H1 (cell line): ENCODE measurements around the gene DBNDD1. TPM values are rescaled to one million over a fixed set of nuclear protein-coding genes. Genes with fewer than 3 reads are reported as not detected.
A peak's percentile ranks its signal among the peaks of the same experiment; 100 is the strongest.

Source experiments
- CTCF ChIA-PET: fragments of 300-600 bp; sonication (Branson Sonifier 250); formaldehyde crosslinking; loops from one replicate; lab custom pipeline; 2021; ENCODE audit not compliant: partially characterized antibody; lab: Charles Lee
- POLR2A ChIA-PET: fragments of 300-600 bp; sonication (Branson Sonifier 250); formaldehyde crosslinking; loops from one replicate; lab custom pipeline; 2021; ENCODE audit warnings: inconsistent platforms; ENCODE audit not compliant: partially characterized antibody; lab: Charles Lee
- DNase-seq, 2 experiments: peaks; one replicate each; pipeline versions ENCODE4 v3.0.0 to v3.0.0-alpha.2; 2010 to 2022; ENCODE audit warnings: low spot score in 2 of 2, low read depth in 1 of 2, mixed read lengths in 1 of 2
- FAIRE-seq: peaks from 2 replicates; lab custom pipeline; 2011; peaks lifted over from hg19 to GRCh38; lab: Jason Lieb, UNC
- H2AFZ ChIP-seq: 2 replicates; pipeline ENCODE4 v1.8.1; 2012; ENCODE audit warnings: low read length, inconsistent platforms
- H2AK5ac ChIP-seq: 2 replicates; pipeline ENCODE4 v1.6.1; 2013; ENCODE audit warnings: low read depth, low read length
- H2BK120ac ChIP-seq: replicated peaks from 2 replicates; pipeline ENCODE3; 2013; ENCODE audit warnings: low read depth, low read length, inconsistent platforms
- H2BK12ac ChIP-seq: 2 replicates; pipeline ENCODE4 v1.6.1; 2013; ENCODE audit warnings: low read depth, low read length
- H2BK15ac ChIP-seq: 2 replicates; pipeline ENCODE4 v1.6.1; 2013; ENCODE audit warnings: low read length
- H2BK20ac ChIP-seq: 2 replicates; pipeline ENCODE4 v1.6.1; 2013; ENCODE audit warnings: low read length
- H2BK5ac ChIP-seq: 2 replicates; pipeline ENCODE4 v1.6.1; 2013; ENCODE audit warnings: low read depth, low read length
- H3K14ac ChIP-seq: 2 replicates; pipeline ENCODE4 v1.6.1; 2013; ENCODE audit warnings: inconsistent platforms; ENCODE audit not compliant: insufficient read length
- H3K18ac ChIP-seq: 2 replicates; pipeline ENCODE4 v1.6.1; 2013; ENCODE audit warnings: low read length; ENCODE audit errors: extremely low read depth
- H3K23ac ChIP-seq: 2 replicates; pipeline ENCODE4 v1.6.1; 2013; ENCODE audit warnings: inconsistent platforms; ENCODE audit not compliant: insufficient read length
- H3K23me2 ChIP-seq: 2 replicates; pipeline ENCODE4 v1.6.1; 2013; ENCODE audit warnings: low read depth, low read length
- H3K27ac ChIP-seq: 2 replicates; pipeline ENCODE4 v1.6.1; 2011; ENCODE audit warnings: low read depth, low read length, inconsistent platforms
- H3K27me3 ChIP-seq, 4 experiments: replicated peaks in 1 of 4; 1 replicate in 1 of 4; 2 replicates in 3 of 4; pipeline versions ENCODE4 v1.6.1 to v1.8.1; 2011 to 2013; ENCODE audit warnings: low read length in 3 of 4, mild to moderate bottlenecking in 3 of 4, inconsistent platforms in 2 of 4, mixed read lengths in 2 of 4, moderate library complexity in 1 of 4; ENCODE audit not compliant: control insufficient read depth in 3 of 4, insufficient read depth in 3 of 4; ENCODE audit errors: extremely low read depth in 1 of 4
- H3K36me3 ChIP-seq, 4 experiments: 2 replicates each; pipeline versions ENCODE4 v1.6.1 to v1.8.1; 2011 to 2013; ENCODE audit warnings: mild to moderate bottlenecking in 4 of 4, low read length in 3 of 4, moderate library complexity in 2 of 4, control low read depth in 1 of 4, inconsistent platforms in 1 of 4; ENCODE audit not compliant: insufficient read depth in 4 of 4, control insufficient read depth in 2 of 4
- H3K4ac ChIP-seq: replicated peaks from 2 replicates; pipeline ENCODE3; 2013; ENCODE audit warnings: low read length, low read depth, mixed read lengths, inconsistent platforms; ENCODE audit not compliant: insufficient read length
- H3K4me1 ChIP-seq, 4 experiments: replicated peaks in 1 of 4; 1 replicate in 1 of 4; 2 replicates in 3 of 4; pipeline versions ENCODE4 v1.6.1 to v1.8.1; 2011 to 2013; ENCODE audit warnings: low read length in 3 of 4, inconsistent platforms in 2 of 4, mixed read lengths in 1 of 4; ENCODE audit not compliant: insufficient read depth in 4 of 4, control insufficient read depth in 3 of 4
- H3K4me2 ChIP-seq, 2 experiments: 2 replicates each; pipeline versions ENCODE4 v1.6.1 to v1.8.1; 2011 to 2013; ENCODE audit warnings: low read depth in 2 of 2, low read length in 2 of 2, control low read depth in 1 of 2, inconsistent platforms in 1 of 2, mild to moderate bottlenecking in 1 of 2; ENCODE audit not compliant: insufficient read depth in 1 of 2
- H3K4me3 ChIP-seq, 4 experiments: fragments of 200-600, 300-600 bp in 1 of 4; sonication (generic), shearing (Covaris generic), sonication (Bioruptor Twin) in 1 of 4; 2 replicates each; pipeline versions ENCODE4 v1.5.1 to v1.8.1; 2011 to 2016; ENCODE audit warnings: low read length in 4 of 4, low read depth in 3 of 4, control low read depth in 2 of 4, inconsistent platforms in 2 of 4, mild to moderate bottlenecking in 2 of 4, mixed read lengths in 1 of 4, moderate library complexity in 1 of 4; ENCODE audit not compliant: insufficient read depth in 2 of 4; ENCODE audit errors: extremely low read depth in 1 of 4
- H3K56ac ChIP-seq: replicated peaks from 2 replicates; pipeline ENCODE3; 2013; ENCODE audit warnings: low read depth, mild to moderate bottlenecking, mixed read lengths, low read length, inconsistent platforms; ENCODE audit not compliant: insufficient read length
- H3K79me1 ChIP-seq: 2 replicates; pipeline ENCODE4 v1.6.1; 2013; ENCODE audit warnings: low read depth, low read length, control low read depth
- H3K79me2 ChIP-seq, 2 experiments: 2 replicates each; pipeline versions ENCODE4 v1.6.1 to v1.8.1; 2012 to 2013; ENCODE audit warnings: low read length in 2 of 2, mild to moderate bottlenecking in 2 of 2, inconsistent platforms in 1 of 2; ENCODE audit not compliant: insufficient read depth in 2 of 2, control insufficient read depth in 1 of 2
- H3K9ac ChIP-seq, 4 experiments: replicated peaks in 1 of 4; 1 replicate in 1 of 4; 2 replicates in 3 of 4; pipeline versions ENCODE4 v1.6.1 to v1.8.1; 2011 to 2013; ENCODE audit warnings: low read depth in 3 of 4, low read length in 3 of 4, control low read depth in 2 of 4, mild to moderate bottlenecking in 2 of 4, moderate library complexity in 2 of 4, inconsistent platforms in 1 of 4; ENCODE audit errors: extremely low read depth in 1 of 4
- H3K9me3 ChIP-seq, 2 experiments: 2 replicates each; pipeline versions ENCODE4 v1.6.1 to v1.8.1; 2012 to 2013; ENCODE audit warnings: mild to moderate bottlenecking in 2 of 2, moderate library complexity in 2 of 2, control low read depth in 1 of 2, inconsistent platforms in 1 of 2, low read depth in 1 of 2, low read length in 1 of 2, mixed read lengths in 1 of 2; ENCODE audit not compliant: insufficient read depth in 2 of 2
- H4K20me1 ChIP-seq, 2 experiments: replicated peaks in 1 of 2; 2 replicates each; pipeline versions ENCODE3 to v1.8.1; 2011 to 2013; ENCODE audit warnings: inconsistent platforms in 2 of 2, low read length in 2 of 2, mild to moderate bottlenecking in 1 of 2; ENCODE audit not compliant: insufficient read depth in 2 of 2, control insufficient read depth in 1 of 2
- H4K5ac ChIP-seq: 2 replicates; pipeline ENCODE4 v1.6.1; 2013; ENCODE audit warnings: low read length, low read depth, mixed read lengths, inconsistent platforms; ENCODE audit not compliant: insufficient read length
- H4K8ac ChIP-seq: 2 replicates; pipeline ENCODE4 v1.8.0; 2013; ENCODE audit warnings: mild to moderate bottlenecking, moderate library complexity, low read length, inconsistent platforms; ENCODE audit not compliant: insufficient read depth; ENCODE audit errors: extremely low read depth
- H4K91ac ChIP-seq: replicated peaks from 2 replicates; pipeline ENCODE3; 2013; ENCODE audit warnings: low read length, mixed read lengths, inconsistent platforms; ENCODE audit not compliant: insufficient read length
- CREB1 ChIP-seq: IDR thresholded peaks from 2 replicates; pipeline ENCODE4 v1.6.1; 2012; ENCODE audit warnings: inconsistent platforms
- EP300 ChIP-seq, 2 experiments: IDR thresholded peaks; 1 replicate in 1 of 2; 2 replicates in 1 of 2; pipeline ENCODE4 v1.6.1; 2011 to 2012; ENCODE audit warnings: low read depth in 2 of 2, low read length in 2 of 2, mild to moderate bottlenecking in 2 of 2, borderline replicate concordance in 1 of 2, inconsistent platforms in 1 of 2, moderate library complexity in 1 of 2
- FOSL1 ChIP-seq: IDR thresholded peaks from 2 replicates; pipeline ENCODE4 v1.6.1; 2011; ENCODE audit warnings: mild to moderate bottlenecking, low read depth, low read length, moderate library complexity; ENCODE audit not compliant: insufficient read depth
- GABPA ChIP-seq: IDR thresholded peaks from 2 replicates; pipeline ENCODE4 v1.6.1; 2011; ENCODE audit warnings: mild to moderate bottlenecking, low read length, moderate library complexity, borderline replicate concordance; ENCODE audit not compliant: insufficient read depth
- MAFK ChIP-seq: IDR thresholded peaks from 2 replicates; pipeline ENCODE4 v1.6.1; 2012; ENCODE audit warnings: low read depth, mild to moderate bottlenecking, improper control_type of control experiment, low read length
- NRF1 ChIP-seq: IDR thresholded peaks from 2 replicates; pipeline ENCODE4 v1.6.1; 2011; ENCODE audit warnings: mild to moderate bottlenecking, low read depth, low read length, improper control_type of control experiment
- POLR2A ChIP-seq, 2 experiments: IDR thresholded peaks; 1 replicate in 1 of 2; 2 replicates in 1 of 2; pipeline ENCODE4 v1.6.1; 2011; ENCODE audit warnings: low read depth in 2 of 2, low read length in 2 of 2, mild to moderate bottlenecking in 2 of 2; ENCODE audit errors: control extremely low read depth in 1 of 2
- POLR2AphosphoS5 ChIP-seq: IDR thresholded peaks from 2 replicates; pipeline ENCODE4 v1.6.1; 2011; ENCODE audit warnings: low read depth, low read length
- SIRT6 ChIP-seq: IDR thresholded peaks from one replicate; pipeline ENCODE4 v1.7.1; 2012; ENCODE audit warnings: low read length, inconsistent platforms
- SIX5 ChIP-seq: IDR thresholded peaks from 2 replicates; pipeline ENCODE4 v1.6.1; 2011; ENCODE audit warnings: mild to moderate bottlenecking, low read depth, low read length
- SP1 ChIP-seq: IDR thresholded peaks from 2 replicates; pipeline ENCODE4 v1.6.1; 2011; ENCODE audit warnings: low read depth, low read length
- SP2 ChIP-seq: IDR thresholded peaks from 2 replicates; pipeline ENCODE4 v1.6.1; 2012; ENCODE audit warnings: mild to moderate bottlenecking, low read length, inconsistent platforms
- TAF7 ChIP-seq: optimal IDR thresholded peaks from 2 replicates; pipeline ENCODE3; 2011; ENCODE audit warnings: low read depth, mild to moderate bottlenecking, inconsistent platforms, low read length, moderate library complexity, borderline replicate concordance
- ZNF274 ChIP-seq: IDR thresholded peaks from 2 replicates; pipeline ENCODE4 v1.7.0; 2012; ENCODE audit warnings: low read length, borderline replicate concordance; ENCODE audit errors: extremely low read depth
- WGBS, 2 experiments: shearing (Covaris generic) in 1 of 2; methylation state at CpG; one replicate each; pipeline versions ENCODE4 v1.1.6 to v1.1.7; 2013 to 2015; ENCODE audit warnings: low lambda C conversion rate in 2 of 2, mixed read lengths in 2 of 2, inconsistent platforms in 1 of 2, low coverage in 1 of 2, missing lambda C conversion rate in 1 of 2; ENCODE audit not compliant: insufficient replicate concordance in 2 of 2, insufficient coverage in 1 of 2, insufficient read length in 1 of 2; ENCODE audit errors: extremely low coverage in 1 of 2, missing lambda C conversion rate in 1 of 2; 5-methylcytosine and 5-hydroxymethylcytosine counted together
- polyA plus RNA-seq, 7 experiments: library from polyadenylated mRNA; depleted of rRNA in 3 of 7; stranded (reverse) in 5 of 7; unstranded in 2 of 7; fragments of >200 nt in 5 of 7; fragments of 200-250 nt in 2 of 7; gene quantifications; 1 replicate in 5 of 7; 2 replicates in 1 of 7; 4 replicates in 1 of 7; pipeline versions ENCODE4 v1.2.1 to v1.2.3, GENCODE V29; 2011 to 2013; ENCODE audit warnings: missing spikeins in 2 of 7, mixed read lengths in 2 of 7
- total RNA-seq: library from RNA; stranded (reverse); fragmentation: NEBNext Ultra II Directional; extraction: Animal tissue kit (Norgen Biotek cat#: 25700); gene quantifications from 2 replicates; pipeline ENCODE4 v1.2.1, GENCODE V29; 2021

Gene DBNDD1
- total and polyA plus RNA-seq, 2 of the 8 experiments (the other 6 are each of a cell fraction or from before 2014, with no cell fraction given) = 69.9 to 92.6 TPM

DNA sequence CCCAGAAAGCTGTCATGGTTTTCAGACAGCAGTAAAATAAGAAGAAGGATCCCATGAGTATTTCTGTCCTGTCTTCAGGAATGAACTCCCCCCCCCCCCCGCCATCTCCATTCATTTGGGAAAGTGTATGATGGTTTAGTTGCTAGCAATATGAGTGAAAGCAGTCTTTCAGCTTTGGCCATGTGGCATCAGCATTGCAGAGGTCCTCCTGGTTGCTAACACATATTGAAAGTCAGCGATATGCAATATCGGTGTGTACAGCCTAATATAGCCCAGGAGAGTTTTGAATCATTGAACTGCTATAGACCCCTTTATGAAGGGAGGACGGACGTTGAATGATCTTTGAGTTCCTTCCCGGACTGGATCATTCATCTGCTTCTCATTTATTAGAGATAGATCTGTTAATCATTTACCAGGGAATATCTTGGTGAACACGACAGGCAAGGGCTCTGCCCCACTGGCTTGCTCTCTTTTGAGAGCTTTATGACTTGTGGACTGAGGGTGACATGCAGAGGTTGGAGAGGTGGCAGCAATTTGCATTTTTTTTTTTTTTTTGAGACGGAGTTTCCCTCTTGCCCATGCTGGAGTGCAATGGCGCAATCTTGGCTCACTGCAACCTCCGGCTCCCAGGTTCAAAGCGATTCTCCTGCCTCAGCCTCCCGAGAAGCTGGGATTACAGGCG lies 45.5 kb downstream of the DBNDD1 start:
- CTCF ChIA-PET = interaction anchor here (1.1 to 1.3 kb wide), 3 partner anchors 22 to 26 kb away, joined by 3 to 5 read pairs (median 3); no protein-coding TSS in a partner anchor
- no peak overlapping the region for H2BK20ac ChIP-seq
- FAIRE-seq = no peak

More for the DNA sequence above, 45.5 kb downstream of the DBNDD1 start:
- POLR2A ChIA-PET = interaction anchor here (0.8 to 6.9 kb wide), 13 partner anchors 11 to 75 kb away, joined by 3 to 54 read pairs (median 8); partner anchors contain the start of gene TUBB3
- no peak overlapping the region for H2BK5ac ChIP-seq
- H2BK12ac ChIP-seq = no peak overlapping the region
- H3K18ac ChIP-seq = no peak overlapping the region
- peaks cover 6 to 13% (median 8%) of the 10 kb centered on the region in 4 experiments; a peak in 6 of 8 replicates for H3K36me3 ChIP-seq
- H3K4me3 ChIP-seq = peak overlapping the region; percentile 77 to 97 (median 94); a peak in 7 of 8 replicates
- H2AK5ac ChIP-seq = no peak overlapping the region
- peaks cover 11% of the 10 kb centered on the region for H3K23me2 ChIP-seq
- no peak overlapping the region for H2BK15ac ChIP-seq
- no peak for TF ChIP-seq GABPA
- no peak for TF ChIP-seq EP300 (IDR thresholded peaks at IDR 0.05; ENCODE audit: borderline replicate concordance in 1 of 2, low read depth in 2 of 2, low read length in 2 of 2)
- TF ChIP-seq SIRT6 = no peak
- no peak for TF ChIP-seq TAF7
- no peak for TF ChIP-seq SIX5
- no peak for TF ChIP-seq SP1
- TF ChIP-seq FOSL1 = no peak
- no peak for TF ChIP-seq CREB1
- no peak for TF ChIP-seq POLR2A (IDR thresholded peaks at IDR 0.05; ENCODE audit: control extremely low read depth in 1 of 2, low read depth in 2 of 2, low read length in 2 of 2)
- no peak for TF ChIP-seq NRF1
- no peak for TF ChIP-seq ZNF274
- no peak for TF ChIP-seq POLR2AphosphoS5
- no peak for TF ChIP-seq SP2
- no peak for TF ChIP-seq MAFK
- no peak overlapping the region for H3K56ac ChIP-seq
- 93% methylated on average over 13 of the region's 13 CpGs; no CpG with 5 or more reads in 1 of the 2 experiments for WGBS, 2 experiments
- no peak overlapping the region for H3K14ac ChIP-seq
- peaks cover 12 to 52% of the 10 kb centered on the region in 2 experiments for H3K79me2 ChIP-seq
- no peak overlapping the region for H3K27ac ChIP-seq
- peaks cover 0 to 8% (median 3%) of the 10 kb centered on the region in 4 experiments; a peak in 3 of 7 replicates for H3K4me1 ChIP-seq
- no peak overlapping the region for H4K5ac ChIP-seq
- peak overlapping the region in 1 of 4 experiments; percentile 19; a peak in 1 of 7 replicates for H3K9ac ChIP-seq
- H3K79me1 ChIP-seq = peaks cover 17% of the 10 kb centered on the region
- H4K91ac ChIP-seq = no peak overlapping the region
- DNase-seq = no peak
- H3K4me2 ChIP-seq = peak overlapping the region; percentile 88 to 95
- peaks cover 0 to 5% of the 10 kb centered on the region in 2 experiments for H4K20me1 ChIP-seq
- no peak overlapping the region for H3K4ac ChIP-seq
- peaks cover 0 to 6% (median 0%) of the 10 kb centered on the region in 4 experiments; a peak in 2 of 7 replicates for H3K27me3 ChIP-seq
- no peak overlapping the region for H2BK120ac ChIP-seq
- no peak overlapping the region for H3K23ac ChIP-seq
- H2AFZ ChIP-seq = no peak overlapping the region
- peaks cover 10 to 11% of the 10 kb centered on the region in 2 experiments; a peak in 3 of 4 replicates for H3K9me3 ChIP-seq
- no peak overlapping the region for H4K8ac ChIP-seq
